ENCODE data around the gene ZNF469.

Gene ZNF469

GRCh38 chr16:88414521-88415380 is 32.0 kb downstream of the ZNF469 start:
- no peak for DNase-seq

GRCh38 chr16:88415381-88415705 is 32.6 kb downstream of the ZNF469 start:
- no peak for DNase-seq

GRCh38 chr16:88415713-88416323 is 33.1 kb downstream of the ZNF469 start:
- no peak for DNase-seq

GRCh38 chr16:88416686-88417085 is 33.9 kb downstream of the ZNF469 start:
- DNase-seq: no peak

GRCh38 chr16:88417684-88418476 is 35.1 kb downstream of the ZNF469 start:
- DNase-seq: no peak

- DNase-seq: no peak
Measured at GRCh38 chr16:88418869-88419268, 36.1 kb downstream of the ZNF469 start.

- DNase-seq: no peak
Measured at GRCh38 chr16:88419790-88420189, 37.0 kb downstream of the ZNF469 start.

- no peak for DNase-seq
Measured at GRCh38 chr16:88420496-88420895, 37.7 kb downstream of the ZNF469 start.

- no peak for DNase-seq
Measured at GRCh38 chr16:88421301-88421700, 38.5 kb downstream of the ZNF469 start.

GRCh38 chr16:88421871-88422433 is 39.2 kb downstream of the ZNF469 start:
- no peak for DNase-seq

- DNase-seq: no peak
Measured at GRCh38 chr16:88422733-88423447, 40.1 kb downstream of the ZNF469 start.

- no peak for DNase-seq
Measured at GRCh38 chr16:88423448-88423850, 40.7 kb downstream of the ZNF469 start.

GRCh38 chr16:88424587-88425235 is 42.0 kb downstream of the ZNF469 start:
- DNase-seq: no peak

- DNase-seq: no peak
Measured at GRCh38 chr16:88426018-88426417, 43.3 kb downstream of the ZNF469 start.

- no peak for DNase-seq
Measured at GRCh38 chr16:88427376-88427775, 44.6 kb downstream of the ZNF469 start.

GRCh38 chr16:88428156-88428555 is 45.4 kb downstream of the ZNF469 start:
- no peak for DNase-seq

- no peak for DNase-seq
Measured at GRCh38 chr16:88428616-88429386, 46.0 kb downstream of the ZNF469 start.

- DNase-seq: no peak
Measured at GRCh38 chr16:88429387-88430184, 46.8 kb downstream of the ZNF469 start.

- DNase-seq: no peak
Measured at GRCh38 chr16:88430185-88430523, 47.4 kb downstream of the ZNF469 start.
